CD4-positive, alpha-beta T cell treated with Interferon alpha-2 for 1 hour (primary cell): Measurements from ENCODE around the gene PIK3R6.

Experiments
- DNase-seq, 2 donors: peaks; one replicate each; pipeline ENCODE4 v3.0.0-alpha.2; 2020 to 2022

PIK3R6 gene

GRCh38 chr17:8867361-8867981 lies at the start of gene PIK3R6:
TSS of gene PIK3R6 (minus strand) at chr17:8867674. CDS start at chr17:8849794, 17,880 bp downstream.
- DNase-seq: peak; percentile 20 to 21

- peak in 1 of 2 donors; percentile 39 for DNase-seq
These were observed 49.0 kb upstream of the PIK3R6 start for GRCh38 chr17:8916466-8916865.

- DNase-seq: no peak
These were observed 47.1 kb upstream of the PIK3R6 start for GRCh38 chr17:8914554-8914953.

- no peak for DNase-seq
These were observed 46.4 kb upstream of the PIK3R6 start for GRCh38 chr17:8913879-8914278.

- DNase-seq: no peak
These were observed 45.6 kb upstream of the PIK3R6 start for GRCh38 chr17:8913091-8913490.

GRCh38 chr17:8912084-8912981 lies 44.9 kb upstream of the PIK3R6 start:
- DNase-seq: no peak

- DNase-seq: no peak
These were observed 43.6 kb upstream of the PIK3R6 start for GRCh38 chr17:8910969-8911604.

- no peak for DNase-seq
These were observed 42.3 kb upstream of the PIK3R6 start for GRCh38 chr17:8909586-8910270.

- DNase-seq: peak; percentile 18 to 31
These were observed 37.9 kb upstream of the PIK3R6 start for GRCh38 chr17:8905331-8905730.

- no peak for DNase-seq
These were observed 37.2 kb upstream of the PIK3R6 start for GRCh38 chr17:8904686-8905085.

- no peak for DNase-seq
These were observed 36.7 kb upstream of the PIK3R6 start for GRCh38 chr17:8904201-8904600.

GRCh38 chr17:8900626-8901585 lies 33.4 kb upstream of the PIK3R6 start:
- peak; percentile 29 to 30 for DNase-seq

- no peak for DNase-seq
These were observed 32.7 kb upstream of the PIK3R6 start for GRCh38 chr17:8900207-8900606.

GRCh38 chr17:8898636-8899035 lies 31.2 kb upstream of the PIK3R6 start:
- DNase-seq: no peak

GRCh38 chr17:8898126-8898525 lies 30.7 kb upstream of the PIK3R6 start:
- no peak for DNase-seq

GRCh38 chr17:8896641-8897635 lies 29.5 kb upstream of the PIK3R6 start:
- no peak for DNase-seq

- no peak for DNase-seq
These were observed 28.6 kb upstream of the PIK3R6 start for GRCh38 chr17:8896087-8896486.

- DNase-seq: peak; percentile 62 to 69
These were observed 27.5 kb upstream of the PIK3R6 start for GRCh38 chr17:8894673-8895578.

- DNase-seq: no peak
These were observed 26.8 kb upstream of the PIK3R6 start for GRCh38 chr17:8894202-8894671.
